ENCODE measurements around the gene COL4A1.
A peak's percentile ranks its signal among the peaks of the same experiment; 100 is the strongest.

COL4A1 gene

GRCh38 chr13:110273254-110273653 lies 33.7 kb downstream of the COL4A1 start:
- no peak for DNase-seq (ENCODE audit: low spot score)

DNA sequence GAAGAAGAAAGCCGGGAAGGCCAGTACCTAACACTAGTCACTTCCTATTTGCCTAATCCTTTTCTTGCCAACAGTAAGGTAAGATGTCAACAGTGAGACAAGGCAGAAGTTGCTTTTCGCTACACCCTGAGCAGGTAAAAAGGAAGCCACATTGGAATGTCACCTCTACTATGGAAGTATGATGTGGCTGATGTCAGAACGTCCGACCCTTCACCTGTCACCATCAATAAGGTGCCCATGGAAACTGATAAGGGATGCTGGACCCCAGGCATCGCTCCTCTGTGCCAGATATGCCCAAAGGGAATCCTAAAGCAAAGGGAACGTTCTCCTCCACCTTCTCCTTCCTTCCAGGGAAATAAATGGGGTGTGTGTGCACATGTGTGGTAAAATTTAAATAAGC lies 34.3 kb downstream of the COL4A1 start:
- no peak for DNase-seq (ENCODE audit: low spot score)

DNA sequence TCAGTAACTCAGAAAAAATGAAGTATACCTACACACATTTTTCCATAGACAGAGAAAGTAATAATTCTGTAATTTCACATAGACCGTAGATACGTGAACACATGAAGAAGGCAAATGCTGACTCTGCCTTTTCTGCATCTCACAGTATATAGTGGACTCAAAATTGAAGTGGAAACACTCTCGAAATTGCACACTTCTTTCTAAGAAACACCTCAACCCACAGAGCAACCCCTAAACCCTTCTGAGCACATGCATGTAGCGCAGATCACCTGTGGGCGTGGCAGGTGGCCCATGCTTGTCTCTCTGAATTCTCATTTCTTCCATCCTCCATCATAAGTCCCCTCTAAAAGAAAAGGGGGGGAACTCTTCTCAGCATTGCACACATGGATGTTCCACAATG lies 34.7 kb downstream of the COL4A1 start:
- no peak for DNase-seq (ENCODE audit: low spot score)

GRCh38 chr13:110271313-110271712 lies 35.6 kb downstream of the COL4A1 start:
- DNase-seq (ENCODE audit: low spot score), result no peak

GRCh38 chr13:110270507-110270906 lies 36.5 kb downstream of the COL4A1 start:
- DNase-seq (ENCODE audit: low spot score), result no peak

DNA sequence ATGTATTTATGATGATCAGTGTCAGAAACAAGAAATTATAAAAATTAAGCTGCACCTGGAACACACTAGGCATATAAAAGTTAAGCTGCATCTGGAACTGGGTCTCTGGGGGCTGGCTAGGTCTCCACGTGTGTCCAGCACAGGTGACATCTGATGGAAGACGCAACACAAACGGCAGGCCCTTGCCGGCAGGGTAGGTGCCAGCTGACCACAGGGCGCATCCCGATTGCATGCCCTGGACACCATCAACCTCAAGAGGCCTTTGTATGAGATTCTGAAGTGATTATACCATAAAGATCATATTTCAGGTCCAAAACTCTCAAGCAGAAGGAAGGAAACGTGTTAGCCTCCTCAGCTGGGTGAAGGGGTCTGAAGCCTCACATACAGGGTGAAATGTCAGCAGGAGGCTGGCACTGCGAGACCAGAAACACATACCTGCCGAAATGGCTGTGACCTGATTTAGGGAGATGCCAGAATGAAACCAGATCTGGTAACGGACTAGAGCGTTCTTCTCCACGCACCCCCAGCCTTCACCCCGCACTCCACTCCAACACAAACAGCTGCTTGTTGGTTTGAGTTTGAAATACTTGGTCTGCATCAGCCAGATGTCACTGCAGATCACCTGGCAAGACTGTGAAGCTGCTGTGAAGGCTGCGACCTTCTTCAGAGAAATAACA lies 37.3 kb downstream of the COL4A1 start:
- no peak for DNase-seq (ENCODE audit: low spot score)

- no peak for DNase-seq (ENCODE audit: low spot score)
These were observed 38.3 kb downstream of the COL4A1 start for GRCh38 chr13:110268576-110269185.

GRCh38 chr13:110268061-110268460 lies 38.9 kb downstream of the COL4A1 start:
- no peak for DNase-seq (ENCODE audit: low spot score)

DNA sequence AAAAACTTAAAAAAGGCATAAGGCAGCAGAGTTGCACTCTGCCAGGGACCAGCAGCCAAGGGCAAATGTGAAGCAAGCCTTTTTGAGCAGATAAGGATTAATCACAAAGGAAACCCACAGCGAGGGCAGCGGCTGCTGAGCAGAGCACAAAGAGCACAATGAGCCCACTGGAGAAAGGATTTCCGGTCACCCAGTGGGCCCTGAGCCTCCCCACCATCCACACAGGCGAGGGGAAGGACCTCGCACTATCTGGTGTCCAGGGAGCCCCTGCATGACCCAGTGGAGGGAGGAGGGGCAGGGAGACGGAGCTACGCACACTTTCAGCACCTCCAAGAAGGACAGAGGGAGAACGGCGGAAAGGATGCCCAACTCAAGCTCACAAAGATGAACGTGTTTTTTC lies 40.0 kb downstream of the COL4A1 start:
- DNase-seq (ENCODE audit: low spot score), result peak; percentile 65

DNA sequence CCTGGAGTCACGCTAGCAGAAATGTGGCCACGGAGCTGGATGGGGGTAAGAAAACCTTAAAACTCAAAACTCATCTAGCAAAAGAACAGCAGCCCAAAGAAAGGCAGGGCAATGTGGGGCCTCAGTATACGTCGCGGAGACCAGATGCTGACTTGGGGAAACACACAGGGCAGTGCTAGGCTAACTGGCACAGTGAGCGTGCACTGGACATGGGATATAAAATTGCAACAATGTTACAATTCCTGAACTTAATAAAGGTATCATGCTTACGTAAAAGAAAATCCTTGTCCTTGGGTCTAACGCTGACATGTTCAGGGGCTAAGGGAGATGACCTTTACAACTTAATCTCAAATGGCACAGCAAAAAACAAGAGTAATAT lies 40.5 kb downstream of the COL4A1 start:
- DNase-seq (ENCODE audit: low spot score), result no peak

GRCh38 chr13:110265682-110266430 lies 41.1 kb downstream of the COL4A1 start:
- DNase-seq (ENCODE audit: low spot score), result peak; percentile 93

DNA sequence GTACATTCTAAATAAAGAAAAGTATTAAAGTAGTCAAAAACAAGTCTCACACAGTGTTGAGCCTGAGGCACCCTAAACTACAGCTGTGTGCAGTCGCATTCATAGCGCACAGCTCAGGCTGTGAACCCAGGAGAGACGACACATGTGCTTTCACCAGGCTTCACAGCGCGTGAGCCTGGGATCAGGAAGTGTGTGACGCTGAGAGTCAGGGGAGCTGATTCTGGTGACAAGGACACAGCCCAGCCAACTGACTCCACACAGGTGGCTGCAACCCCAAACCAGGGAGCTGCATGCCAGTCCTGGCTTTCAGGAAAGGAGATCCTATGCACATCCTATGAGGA lies 41.6 kb downstream of the COL4A1 start:
- no peak for DNase-seq (ENCODE audit: low spot score)

DNA sequence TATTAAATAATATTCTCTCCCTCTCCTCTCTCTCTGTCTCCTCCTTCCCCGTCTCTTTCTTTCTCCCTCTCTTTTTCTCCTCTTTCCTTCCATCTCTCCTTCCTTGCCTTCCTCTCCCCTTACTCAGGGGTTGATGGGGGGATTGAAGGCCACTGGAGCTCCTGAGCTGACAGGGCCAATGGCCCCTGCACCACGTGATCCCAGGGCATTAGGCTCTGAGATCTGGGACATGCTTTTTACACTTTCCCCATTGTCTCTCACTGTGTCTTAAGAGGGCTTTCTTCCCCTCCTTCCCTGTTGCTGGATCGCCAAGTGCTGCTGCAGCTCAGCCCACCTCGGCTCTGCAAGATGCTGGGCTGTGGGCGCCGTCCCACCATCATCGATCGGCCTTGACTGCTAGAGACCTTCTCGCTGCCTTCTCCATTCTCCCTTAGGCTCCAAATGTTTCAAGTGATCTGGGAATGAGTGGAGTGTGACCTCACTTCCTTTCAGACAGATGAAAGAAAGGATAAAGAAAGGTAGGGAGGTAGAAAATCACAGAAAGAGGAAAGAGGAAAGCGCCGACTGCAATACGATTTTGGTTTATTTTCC lies 42.2 kb downstream of the COL4A1 start:
- DNase-seq (ENCODE audit: low spot score), result no peak

DNA sequence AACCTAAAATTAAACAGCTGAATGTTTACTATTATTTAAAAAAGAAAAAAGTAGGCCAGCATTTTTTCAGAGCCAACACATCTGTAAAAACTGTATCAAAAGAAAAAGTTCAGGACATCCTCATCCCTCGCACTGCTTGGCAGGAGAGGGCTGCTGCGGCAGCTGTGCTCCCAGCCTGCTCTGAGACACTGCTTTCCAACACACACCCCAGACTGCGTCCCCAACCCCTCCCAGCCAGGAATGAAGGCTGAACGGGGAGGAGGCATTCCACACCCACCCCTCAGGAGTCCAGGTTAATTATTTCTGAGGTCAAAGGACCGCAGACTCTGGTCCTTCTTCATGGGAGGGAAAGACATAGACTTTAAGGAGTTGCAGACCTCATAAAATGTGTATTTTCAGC lies 43.1 kb downstream of the COL4A1 start:
- DNase-seq (ENCODE audit: low spot score), result no peak

DNA sequence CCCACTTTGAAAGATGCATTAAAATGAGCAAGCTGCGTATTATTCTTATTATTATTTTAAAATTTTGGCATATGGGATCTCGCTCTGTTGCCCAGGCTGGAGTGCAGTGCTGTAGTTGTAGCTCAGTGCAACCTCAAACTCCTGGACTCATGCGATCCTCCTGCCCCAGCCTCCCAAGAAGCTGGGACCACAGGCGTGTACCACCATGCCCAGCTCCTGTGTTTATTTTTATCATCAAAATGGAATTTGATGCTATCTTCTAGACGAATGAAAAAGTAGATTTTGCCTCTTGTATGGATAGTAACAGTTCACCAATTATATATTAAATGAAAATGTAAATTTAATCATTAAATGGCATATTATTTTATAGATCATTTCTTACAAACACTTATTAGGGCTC lies 43.6 kb downstream of the COL4A1 start:
- DNase-seq (ENCODE audit: low spot score), result no peak

- DNase-seq (ENCODE audit: low spot score), result peak; percentile 63
These were observed 44.3 kb downstream of the COL4A1 start for GRCh38 chr13:110262508-110263291.

GRCh38 chr13:110262082-110262436 lies 44.9 kb downstream of the COL4A1 start:
- no peak for DNase-seq (ENCODE audit: low spot score)

GRCh38 chr13:110261166-110262081 lies 45.5 kb downstream of the COL4A1 start:
- DNase-seq (ENCODE audit: low spot score), result no peak

- DNase-seq (ENCODE audit: low spot score), result no peak
These were observed 47.3 kb downstream of the COL4A1 start for GRCh38 chr13:110259651-110260050.

- peak; percentile 79 for DNase-seq (ENCODE audit: low spot score)
These were observed 47.9 kb downstream of the COL4A1 start for GRCh38 chr13:110258876-110259631.

DNA sequence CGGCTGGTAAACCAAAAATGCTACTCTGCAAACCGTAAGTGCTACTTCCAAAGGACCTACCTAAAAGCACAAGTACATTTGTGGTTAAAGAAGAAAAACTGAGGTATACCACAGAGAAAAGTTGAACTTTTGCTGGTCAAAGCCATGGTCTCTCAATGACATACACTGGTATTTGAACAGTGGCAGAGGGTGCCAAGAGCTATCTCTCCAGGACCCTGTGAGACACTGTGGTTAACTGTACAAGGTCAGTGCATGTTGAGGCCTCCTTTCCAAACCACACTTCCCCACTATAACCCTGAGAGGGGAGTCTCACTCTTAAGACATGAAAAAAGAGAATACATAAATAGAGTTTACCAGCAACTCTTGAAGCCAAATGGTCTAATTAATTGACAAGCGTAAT lies 49.5 kb downstream of the COL4A1 start:
- DNase-seq (ENCODE audit: low spot score), result no peak
